GM12875 (cell line): ENCODE measurements around the gene SOX6.

Experiments used
- H3K4me3 ChIP-seq: one replicate; pipeline ENCODE4 v1.5.1; 2011; ENCODE audit warnings: low read depth, low read length, control low read depth
- TF ChIP-seq, protein P1 (sequence below): IDR thresholded peaks from 2 replicates; pipeline ENCODE4 v1.5.1; 2011; ENCODE audit warnings: low read depth, mild to moderate bottlenecking, control low read depth, inconsistent platforms, low read length, moderate library complexity, borderline replicate concordance; ENCODE audit not compliant: insufficient read depth

Gene SOX6

DNA sequence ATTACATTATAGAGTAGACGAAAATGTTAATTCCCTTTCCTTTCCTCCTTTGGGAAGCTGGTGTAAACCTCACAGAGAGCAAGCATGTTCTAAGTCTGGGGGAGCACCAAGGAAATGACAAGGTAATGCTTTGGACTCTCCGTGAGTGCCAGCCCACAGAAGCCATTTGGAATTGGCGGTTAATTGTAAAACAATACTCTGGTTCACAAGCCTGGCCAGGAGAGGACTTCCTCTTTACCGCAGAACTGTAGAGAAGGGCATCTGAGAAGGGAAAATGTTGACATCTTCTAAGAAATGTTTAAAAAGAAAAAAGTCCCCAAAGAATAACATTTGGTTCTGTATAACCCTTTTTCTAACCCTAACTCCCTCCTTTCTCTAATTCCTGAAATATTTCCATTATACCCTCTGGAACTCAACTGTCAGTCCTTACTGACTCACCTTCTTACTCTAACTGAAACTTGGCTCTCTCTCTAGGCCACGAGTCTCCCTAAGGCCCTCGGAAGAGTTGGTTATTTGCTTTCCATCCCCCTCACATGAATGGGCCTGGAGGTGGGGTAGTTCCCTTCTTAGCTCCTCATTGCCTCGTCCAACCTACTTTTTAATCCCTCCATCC is 379.8 kb downstream of the SOX6 start:
- H3K4me3 ChIP-seq: no peak overlapping the region
- TF ChIP-seq, protein P1, sequence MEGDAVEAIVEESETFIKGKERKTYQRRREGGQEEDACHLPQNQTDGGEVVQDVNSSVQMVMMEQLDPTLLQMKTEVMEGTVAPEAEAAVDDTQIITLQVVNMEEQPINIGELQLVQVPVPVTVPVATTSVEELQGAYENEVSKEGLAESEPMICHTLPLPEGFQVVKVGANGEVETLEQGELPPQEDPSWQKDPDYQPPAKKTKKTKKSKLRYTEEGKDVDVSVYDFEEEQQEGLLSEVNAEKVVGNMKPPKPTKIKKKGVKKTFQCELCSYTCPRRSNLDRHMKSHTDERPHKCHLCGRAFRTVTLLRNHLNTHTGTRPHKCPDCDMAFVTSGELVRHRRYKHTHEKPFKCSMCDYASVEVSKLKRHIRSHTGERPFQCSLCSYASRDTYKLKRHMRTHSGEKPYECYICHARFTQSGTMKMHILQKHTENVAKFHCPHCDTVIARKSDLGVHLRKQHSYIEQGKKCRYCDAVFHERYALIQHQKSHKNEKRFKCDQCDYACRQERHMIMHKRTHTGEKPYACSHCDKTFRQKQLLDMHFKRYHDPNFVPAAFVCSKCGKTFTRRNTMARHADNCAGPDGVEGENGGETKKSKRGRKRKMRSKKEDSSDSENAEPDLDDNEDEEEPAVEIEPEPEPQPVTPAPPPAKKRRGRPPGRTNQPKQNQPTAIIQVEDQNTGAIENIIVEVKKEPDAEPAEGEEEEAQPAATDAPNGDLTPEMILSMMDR: no peak

DNA sequence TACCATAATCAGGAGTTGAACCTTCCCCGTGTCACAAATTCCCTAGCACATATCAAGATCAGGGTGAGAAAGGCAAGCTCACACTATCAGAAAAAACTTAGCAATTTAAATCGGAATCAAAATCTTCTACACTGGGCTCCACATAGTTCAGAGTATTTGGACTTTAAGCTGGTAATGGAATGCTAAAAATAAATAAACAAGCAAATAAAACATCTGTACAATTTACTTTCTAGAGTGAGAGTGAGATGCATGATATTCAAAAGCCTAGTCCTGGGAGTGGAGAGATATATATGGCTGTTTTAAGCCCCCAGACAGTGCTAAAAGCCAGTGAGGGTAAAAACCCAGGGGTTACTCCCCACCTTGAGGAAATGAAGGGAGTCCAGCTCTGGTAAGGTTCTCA is 380.6 kb downstream of the SOX6 start:
- TF ChIP-seq, protein P1: no peak

DNA sequence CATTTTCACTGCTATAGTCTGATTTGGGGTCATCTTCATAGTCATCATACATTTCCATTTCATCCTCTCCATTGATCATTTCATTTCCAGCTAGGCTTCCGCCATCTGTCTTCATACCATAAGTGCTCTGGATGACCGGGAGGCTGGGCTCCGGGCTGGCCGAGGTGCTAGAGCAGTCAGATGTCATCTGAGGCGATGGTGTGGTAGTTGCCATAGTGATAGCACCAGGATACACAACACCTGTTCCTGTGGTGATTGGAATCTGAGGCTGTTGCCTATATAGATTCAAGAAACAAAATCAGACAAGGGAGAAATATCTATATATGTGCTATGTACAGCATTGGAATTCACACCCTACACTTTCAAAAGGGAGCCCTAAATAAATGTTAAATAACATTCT is 383.5 kb downstream of the SOX6 start:
- TF ChIP-seq, protein P1: no peak
- H3K4me3 ChIP-seq: no peak overlapping the region

More for the DNA sequence above, 380.6 kb downstream of the SOX6 start:
- no peak overlapping the region for H3K4me3 ChIP-seq

DNA sequence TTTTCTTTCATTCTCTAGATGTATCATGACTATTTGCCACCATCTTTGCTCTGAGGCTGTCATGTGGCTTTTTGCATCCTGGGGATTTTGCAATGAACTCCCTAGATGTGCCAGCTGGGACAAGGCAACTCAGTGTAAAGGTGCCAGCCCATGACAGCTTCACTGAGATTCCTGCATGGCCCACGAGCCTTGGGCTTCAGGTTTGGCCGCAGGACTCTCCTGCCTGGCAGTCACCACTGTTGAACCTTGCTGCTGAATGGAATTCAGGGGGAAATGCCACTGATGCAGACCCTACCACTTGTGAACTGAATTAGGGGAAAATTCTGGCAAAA is 385.2 kb downstream of the SOX6 start:
- TF ChIP-seq, protein P1: no peak
- H3K4me3 ChIP-seq: no peak overlapping the region

DNA sequence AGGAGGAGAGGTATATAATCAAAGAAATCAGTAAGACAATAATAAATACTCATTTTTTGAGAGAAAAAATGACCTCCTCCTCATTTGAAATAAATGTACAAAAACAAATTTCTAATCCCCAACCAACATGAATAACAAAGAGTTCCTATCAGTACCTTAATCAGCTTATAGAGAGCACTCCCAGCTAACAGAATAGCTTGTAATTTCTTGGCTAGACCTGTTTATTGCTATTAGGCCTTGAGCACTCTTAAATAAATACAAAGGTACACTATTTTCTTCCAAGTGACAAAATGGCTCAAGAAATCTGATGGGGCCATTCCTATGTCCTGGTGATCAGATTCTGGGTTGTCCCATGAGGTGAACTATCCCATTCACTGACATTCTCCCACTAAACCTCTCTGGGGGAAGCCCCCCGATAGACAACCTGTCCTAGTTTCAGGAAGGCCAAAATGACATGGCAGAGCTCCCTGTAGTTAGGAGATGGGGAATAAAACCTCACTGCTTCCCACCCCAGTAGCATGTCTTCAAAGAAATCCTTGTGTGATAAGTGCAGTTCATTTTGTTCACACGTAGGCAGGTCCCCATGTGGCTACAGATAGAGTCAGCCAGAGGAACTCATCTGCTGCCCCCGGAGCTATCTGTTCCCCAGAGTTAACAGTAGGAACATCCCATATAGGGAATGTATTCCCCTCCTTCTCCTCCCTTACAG is 385.7 kb downstream of the SOX6 start:
- no peak overlapping the region for H3K4me3 ChIP-seq
- TF ChIP-seq, protein P1: no peak

DNA sequence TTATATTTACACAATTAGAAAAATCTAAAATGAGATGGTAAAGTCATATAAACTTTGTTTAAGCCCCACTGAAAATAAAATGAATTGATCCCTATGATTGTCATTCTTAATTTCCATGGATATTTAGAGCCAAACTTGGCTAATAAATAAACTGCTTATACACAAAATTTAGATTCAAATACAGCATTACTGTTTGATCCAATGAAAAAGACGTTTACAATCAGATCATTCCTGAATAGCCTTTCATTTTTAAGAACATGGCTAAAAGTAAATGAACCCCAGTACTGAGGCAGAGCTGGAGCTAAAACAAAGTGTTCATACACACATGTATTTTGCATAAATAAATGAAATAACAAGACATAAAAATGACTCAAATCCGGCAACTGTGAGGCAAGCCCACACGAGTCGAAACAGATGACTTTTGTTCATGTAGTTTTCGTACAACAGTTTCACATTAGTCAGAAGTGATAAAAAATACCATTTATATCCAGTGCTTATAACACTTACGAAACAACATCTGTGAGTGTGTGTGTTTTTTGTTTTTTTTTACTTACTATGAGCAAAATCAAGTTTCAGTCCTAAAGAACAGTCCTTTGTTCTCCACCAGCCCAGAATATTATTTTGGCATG is 386.5 kb downstream of the SOX6 start:
- TF ChIP-seq, protein P1: no peak
- no peak overlapping the region for H3K4me3 ChIP-seq

DNA sequence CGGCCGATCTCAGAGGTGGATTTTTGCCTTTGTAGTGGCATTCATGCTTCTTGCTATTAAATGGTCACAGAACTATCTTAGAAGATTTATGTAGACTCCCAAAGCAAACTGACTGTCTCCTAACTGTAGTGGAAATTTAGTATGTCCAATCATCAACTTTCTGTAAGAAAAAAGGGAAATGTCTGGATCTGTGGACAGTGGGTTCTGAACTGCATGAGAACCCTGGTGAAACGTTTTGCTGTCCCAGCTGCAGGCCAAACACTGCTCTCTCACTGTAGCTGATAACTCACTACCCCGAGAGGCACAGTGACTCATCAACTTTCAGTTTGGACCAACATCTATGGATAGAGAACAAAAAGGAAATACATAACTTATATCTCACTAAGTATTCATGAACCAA is 387.1 kb downstream of the SOX6 start:
- TF ChIP-seq, protein P1: no peak
- no peak overlapping the region for H3K4me3 ChIP-seq
